ENCODE data around the gene MEIOB. TPM values are rescaled to one million over a fixed set of nuclear protein-coding genes. Genes with fewer than 3 reads are reported as not detected.

Gene MEIOB
- total RNA-seq, 3 donors from 2014 or later (not counting 1 experiment from before 2014, with no cell fraction given) = not detected

DNA sequence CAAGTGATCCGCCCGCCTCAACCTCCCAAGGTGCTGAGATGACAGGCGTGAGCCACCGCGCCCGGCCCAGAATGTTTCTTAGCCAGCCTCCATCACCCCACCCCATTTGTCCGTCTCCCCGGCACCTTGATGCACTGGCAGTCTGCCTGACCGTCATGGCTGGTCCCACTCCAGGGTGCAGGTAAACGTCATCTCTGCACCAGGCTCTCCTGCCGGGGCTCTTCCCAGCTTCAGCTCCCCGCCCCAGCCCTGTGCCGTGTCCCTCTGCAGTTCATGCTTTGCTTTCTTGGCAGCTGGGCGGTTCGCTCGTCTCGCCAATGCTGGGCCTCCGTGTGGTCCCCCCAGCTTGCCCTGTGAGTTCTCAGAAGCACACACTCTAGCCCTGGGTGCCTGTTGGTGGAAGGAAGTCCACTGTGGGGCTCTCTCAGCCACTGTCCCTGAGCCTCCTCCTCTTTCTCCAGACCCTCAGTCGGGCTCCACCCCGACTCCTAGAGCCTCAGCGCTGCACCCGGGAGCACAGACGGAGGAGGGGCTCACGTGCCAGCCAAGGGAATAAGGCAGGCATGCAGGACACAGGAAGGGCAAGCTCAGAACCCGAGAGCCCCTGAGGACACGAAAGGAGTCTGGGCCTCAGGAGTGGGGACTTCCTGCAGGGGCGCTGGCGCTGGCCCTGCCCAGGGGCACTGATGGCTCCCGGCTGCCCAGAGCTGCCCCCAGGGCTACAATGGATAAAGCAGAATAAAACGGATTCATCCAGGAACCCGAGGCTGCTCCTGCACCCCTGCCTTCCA, 34.3 kb upstream of the MEIOB start:
- Mint-ChIP-seq H3K27ac (no peak overlapping the region), H3K9me3 (no peaks in the 10 kb centered on the region), H3K4me1 (no peaks in the 10 kb centered on the region), H3K27me3 (ENCODE audit: low read depth in 2 of 2) (peaks cover 6 to 10% of the 10 kb centered on the region in 2 donors), H3K4me3 (no peak overlapping the region), H3K36me3 (no peaks in the 10 kb centered on the region)
- ATAC-seq = no peak
- H3K27ac ChIP-seq (ENCODE audit: low read length) = no peak overlapping the region
- no peak overlapping the region for H3K4me3 ChIP-seq (ENCODE audit: low read length)
- H3K36me3 ChIP-seq (ENCODE audit: control insufficient read depth, insufficient read depth, low read length) = no peaks in the 10 kb centered on the region
- H3K9me3 ChIP-seq (ENCODE audit: control insufficient read depth, insufficient read depth, low read length) = no peaks in the 10 kb centered on the region
- 63% methylated on average over 31 of the region's 31 CpGs for WGBS (ENCODE audit: insufficient coverage)
- TF ChIP-seq, protein P1, sequence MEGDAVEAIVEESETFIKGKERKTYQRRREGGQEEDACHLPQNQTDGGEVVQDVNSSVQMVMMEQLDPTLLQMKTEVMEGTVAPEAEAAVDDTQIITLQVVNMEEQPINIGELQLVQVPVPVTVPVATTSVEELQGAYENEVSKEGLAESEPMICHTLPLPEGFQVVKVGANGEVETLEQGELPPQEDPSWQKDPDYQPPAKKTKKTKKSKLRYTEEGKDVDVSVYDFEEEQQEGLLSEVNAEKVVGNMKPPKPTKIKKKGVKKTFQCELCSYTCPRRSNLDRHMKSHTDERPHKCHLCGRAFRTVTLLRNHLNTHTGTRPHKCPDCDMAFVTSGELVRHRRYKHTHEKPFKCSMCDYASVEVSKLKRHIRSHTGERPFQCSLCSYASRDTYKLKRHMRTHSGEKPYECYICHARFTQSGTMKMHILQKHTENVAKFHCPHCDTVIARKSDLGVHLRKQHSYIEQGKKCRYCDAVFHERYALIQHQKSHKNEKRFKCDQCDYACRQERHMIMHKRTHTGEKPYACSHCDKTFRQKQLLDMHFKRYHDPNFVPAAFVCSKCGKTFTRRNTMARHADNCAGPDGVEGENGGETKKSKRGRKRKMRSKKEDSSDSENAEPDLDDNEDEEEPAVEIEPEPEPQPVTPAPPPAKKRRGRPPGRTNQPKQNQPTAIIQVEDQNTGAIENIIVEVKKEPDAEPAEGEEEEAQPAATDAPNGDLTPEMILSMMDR (IDR thresholded peaks at IDR 0.05) = no peak
- no peaks in the 10 kb centered on the region for H3K4me1 ChIP-seq (ENCODE audit: control insufficient read depth, insufficient read depth, low read length)
- peaks cover 2% of the 10 kb centered on the region for H3K27me3 ChIP-seq (ENCODE audit: control insufficient read depth, insufficient read depth, low read length)
- intact Hi-C loops (cut with micrococcal nuclease) = no loop called here
- no peak for DNase-seq

DNA sequence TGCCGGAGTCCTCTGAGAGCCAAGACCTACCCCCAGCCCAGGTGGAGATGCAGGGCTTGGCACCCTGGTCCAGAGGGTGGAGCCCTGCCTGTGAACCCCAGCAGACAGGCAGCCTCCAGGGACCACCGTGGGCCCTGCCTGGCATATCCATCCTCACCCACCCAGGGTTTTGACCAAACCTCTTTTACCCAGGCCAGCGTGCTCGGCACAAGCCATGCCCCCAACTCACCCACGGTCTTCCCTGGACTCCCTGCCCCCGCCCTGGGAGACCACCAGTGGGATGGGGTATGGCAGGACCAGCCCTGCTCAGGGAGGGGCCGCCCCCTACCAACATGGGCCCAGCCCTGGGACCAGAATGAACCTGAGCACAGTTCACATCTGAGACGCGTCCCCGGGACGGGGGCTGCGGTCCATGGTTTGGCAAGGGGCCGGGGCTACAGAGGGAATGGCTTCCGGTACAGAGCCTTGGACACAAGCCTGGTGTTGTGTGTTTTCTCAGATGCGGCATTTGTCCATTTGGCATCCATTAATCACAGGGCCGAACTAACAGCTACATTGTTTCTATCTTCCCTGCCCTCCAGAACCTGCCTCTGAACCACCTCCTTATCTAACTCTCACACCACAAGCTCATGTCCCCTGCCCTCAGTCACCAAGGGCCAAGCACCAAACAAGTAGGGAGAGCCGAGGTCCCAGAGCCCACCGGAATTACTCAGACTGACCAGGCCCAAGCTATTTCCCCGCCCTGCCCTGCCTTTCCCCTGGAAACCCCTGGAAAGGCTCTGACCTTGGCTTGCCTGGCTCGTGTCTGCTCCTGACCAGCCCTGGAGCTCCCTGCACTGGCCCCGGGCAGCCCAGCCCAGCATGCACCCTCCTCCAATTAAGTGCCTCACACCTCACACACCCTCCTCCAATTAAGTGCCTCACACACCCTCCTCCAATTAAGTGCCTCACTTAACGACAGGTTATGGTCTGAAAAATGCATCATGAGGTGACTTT, 32.2 kb upstream of the MEIOB start:
- H3K27ac Mint-ChIP-seq = no peak overlapping the region
- WGBS (ENCODE audit: insufficient coverage) = 81% methylated on average over 22 of the region's 22 CpGs
- Histone ChIP-seq H3K27me3 (ENCODE audit: control insufficient read depth, insufficient read depth, low read length) (peaks cover 2% of the 10 kb centered on the region), H3K4me1 (ENCODE audit: control insufficient read depth, insufficient read depth, low read length) (no peaks in the 10 kb centered on the region), H3K27ac (ENCODE audit: low read length) (no peak overlapping the region), H3K4me3 (ENCODE audit: low read length) (no peak overlapping the region), H3K9me3 (ENCODE audit: control insufficient read depth, insufficient read depth, low read length) (no peaks in the 10 kb centered on the region), H3K36me3 (ENCODE audit: control insufficient read depth, insufficient read depth, low read length) (no peaks in the 10 kb centered on the region)
- no peaks in the 10 kb centered on the region for H3K4me1 Mint-ChIP-seq
- no peaks in the 10 kb centered on the region for H3K36me3 Mint-ChIP-seq
- TF ChIP-seq, protein P1 (IDR thresholded peaks at IDR 0.05) = no peak
- DNase-seq = no peak
- H3K9me3 Mint-ChIP-seq = no peaks in the 10 kb centered on the region
- no peak overlapping the region for H3K4me3 Mint-ChIP-seq
- no peak for ATAC-seq
- peaks cover 6 to 10% of the 10 kb centered on the region in 2 donors for H3K27me3 Mint-ChIP-seq (ENCODE audit: low read depth in 2 of 2)
- intact Hi-C loops (cut with micrococcal nuclease) = no loop called here

DNA sequence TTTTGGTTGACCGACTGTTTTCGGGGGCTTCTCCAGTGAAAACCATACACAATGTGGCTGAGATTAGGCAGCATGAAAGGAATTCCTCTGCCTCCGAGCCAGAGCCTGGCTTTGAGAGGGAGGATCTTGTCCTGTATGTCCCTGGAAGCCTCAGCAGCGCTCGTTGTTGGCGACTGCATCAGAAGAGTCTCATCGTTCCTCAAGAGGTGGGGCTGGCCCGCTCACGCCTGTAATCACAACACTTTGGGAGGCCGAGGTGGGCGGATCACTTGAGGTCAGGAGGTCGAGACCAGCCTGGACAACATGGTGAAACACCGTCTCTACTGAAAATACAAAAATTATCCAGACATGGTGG, 31.2 kb upstream of the MEIOB start:
- H3K27me3 ChIP-seq (ENCODE audit: control insufficient read depth, insufficient read depth, low read length) = no peaks in the 10 kb centered on the region
- DNase-seq (no peak), ATAC-seq (no peak)
- Mint-ChIP-seq H3K4me3 (no peak overlapping the region), H3K36me3 (no peaks in the 10 kb centered on the region), H3K9me3 (no peaks in the 10 kb centered on the region), H3K4me1 (no peaks in the 10 kb centered on the region), H3K27ac (no peak overlapping the region), H3K27me3 (ENCODE audit: low read depth in 2 of 2) (peaks cover 0 to 4% of the 10 kb centered on the region in 2 donors)
- TF ChIP-seq, protein P1 (IDR thresholded peaks at IDR 0.05) = no peak
- intact Hi-C loops (cut with micrococcal nuclease) = no loop called here
- H3K27ac ChIP-seq (ENCODE audit: low read length) = no peak overlapping the region
- no peak overlapping the region for H3K4me3 ChIP-seq (ENCODE audit: low read length)
- H3K4me1 ChIP-seq (ENCODE audit: control insufficient read depth, insufficient read depth, low read length) = no peaks in the 10 kb centered on the region
- no peaks in the 10 kb centered on the region for H3K9me3 ChIP-seq (ENCODE audit: control insufficient read depth, insufficient read depth, low read length)
- no peaks in the 10 kb centered on the region for H3K36me3 ChIP-seq (ENCODE audit: control insufficient read depth, insufficient read depth, low read length)
- WGBS (ENCODE audit: insufficient coverage) = 76% methylated on average over 13 of the region's 13 CpGs

Data from natural killer cell (primary cell).